Glutamatergic neuron (in vitro differentiated cells): ENCODE measurements around the gene HTR4. TPM values are rescaled to one million over a fixed set of nuclear protein-coding genes. Genes with fewer than 3 reads are reported as not detected.

Experiments used
- DNase-seq: peaks from one replicate; pipeline ENCODE4 v3.0.0; 2022
- H3K27ac Mint-ChIP-seq: one replicate; pipeline ENCODE4 v1.8.0; 2020; ENCODE audit warnings: mild to moderate bottlenecking, mixed read lengths, inconsistent platforms; ENCODE audit not compliant: unreplicated experiment
- H3K27me3 Mint-ChIP-seq: one replicate; pipeline ENCODE4 v1.8.0; 2020; ENCODE audit warnings: mild to moderate bottlenecking, moderate library complexity, mixed read lengths, inconsistent platforms; ENCODE audit not compliant: unreplicated experiment
- H3K36me3 Mint-ChIP-seq: one replicate; pipeline ENCODE4 v1.8.0; 2020; ENCODE audit warnings: mild to moderate bottlenecking, mixed read lengths, inconsistent platforms; ENCODE audit not compliant: unreplicated experiment
- H3K4me1 Mint-ChIP-seq: one replicate; pipeline ENCODE4 v1.8.0; 2020; ENCODE audit warnings: mild to moderate bottlenecking, low read depth, mixed read lengths, inconsistent platforms; ENCODE audit not compliant: unreplicated experiment
- H3K4me3 Mint-ChIP-seq: one replicate; pipeline ENCODE4 v1.8.0; 2020; ENCODE audit warnings: mild to moderate bottlenecking, mixed read lengths, inconsistent platforms; ENCODE audit not compliant: unreplicated experiment
- H3K9me3 Mint-ChIP-seq: one replicate; pipeline ENCODE4 v1.8.0; 2020; ENCODE audit warnings: mild to moderate bottlenecking, moderate library complexity, mixed read lengths, inconsistent platforms; ENCODE audit not compliant: unreplicated experiment
- CTCF ChIP-seq: fragments of 200-600 bp; sonication (generic); IDR thresholded peaks from one replicate; pipeline ENCODE4 v1.5.0; 2021; ENCODE audit not compliant: partially characterized antibody, unreplicated experiment
- total RNA-seq: library from RNA; stranded (reverse); fragmentation: NEBNext Ultra II Directional; extraction: Animal tissue kit (Norgen Biotek cat#: 25700); gene quantifications from one replicate; pipeline ENCODE4 v1.2.1, GENCODE V29; 2021; ENCODE audit not compliant: unreplicated experiment

HTR4 gene
- total RNA-seq, 1 donor from 2014 or later, result not detected

- no peak overlapping the region for H3K4me3 Mint-ChIP-seq
- no peak for TF ChIP-seq CTCF
- H3K27ac Mint-ChIP-seq, result no peak overlapping the region
- peaks cover 10% of the 10 kb centered on the region for H3K27me3 Mint-ChIP-seq
- H3K36me3 Mint-ChIP-seq, result no peaks in the 10 kb centered on the region
- no peaks in the 10 kb centered on the region for H3K4me1 Mint-ChIP-seq
- H3K9me3 Mint-ChIP-seq, result peaks cover 1% of the 10 kb centered on the region
- DNase-seq, result no peak
These were observed 2.8 kb downstream of the HTR4 start for GRCh38 chr5:148651528-148651927.

GRCh38 chr5:148645527-148645926, 8.8 kb downstream of the HTR4 start:
- no peaks in the 10 kb centered on the region for H3K36me3 Mint-ChIP-seq
- H3K4me1 Mint-ChIP-seq, result no peaks in the 10 kb centered on the region
- no peak overlapping the region for H3K27ac Mint-ChIP-seq
- H3K4me3 Mint-ChIP-seq, result no peak overlapping the region
- no peak for DNase-seq
- H3K27me3 Mint-ChIP-seq, result peaks cover under 1% of the 10 kb centered on the region
- no peak for TF ChIP-seq CTCF
- no peaks in the 10 kb centered on the region for H3K9me3 Mint-ChIP-seq

- no peak overlapping the region for H3K27ac Mint-ChIP-seq
- no peaks in the 10 kb centered on the region for H3K27me3 Mint-ChIP-seq
- H3K4me1 Mint-ChIP-seq, result no peaks in the 10 kb centered on the region
These were observed 12.6 kb downstream of the HTR4 start for GRCh38 chr5:148641735-148642134.

DNA sequence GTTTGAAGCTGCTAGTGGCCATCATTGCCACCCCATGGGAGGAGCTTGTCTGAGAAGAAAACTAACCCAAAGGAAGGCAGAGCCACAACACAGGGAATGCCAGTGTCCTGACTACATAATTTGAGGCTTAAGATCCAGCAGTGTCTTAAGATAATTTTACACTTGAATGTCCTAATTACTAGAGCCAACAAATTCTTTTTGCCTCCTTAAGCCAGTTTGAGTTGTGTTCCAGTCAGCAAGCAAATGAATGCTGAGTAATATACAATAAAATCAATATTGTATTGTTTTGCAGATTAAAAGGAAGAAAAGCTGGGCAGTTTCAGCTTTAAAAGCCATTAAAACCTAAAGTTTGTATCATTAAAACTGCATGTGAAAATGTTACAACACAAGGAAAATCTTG, 13.9 kb downstream of the HTR4 start:
- H3K27me3 Mint-ChIP-seq, result no peaks in the 10 kb centered on the region
- TF ChIP-seq CTCF, result no peak
- no peaks in the 10 kb centered on the region for H3K9me3 Mint-ChIP-seq
- no peak overlapping the region for H3K27ac Mint-ChIP-seq
- H3K36me3 Mint-ChIP-seq, result no peaks in the 10 kb centered on the region
- H3K4me3 Mint-ChIP-seq, result no peak overlapping the region
- H3K4me1 Mint-ChIP-seq, result no peaks in the 10 kb centered on the region
- DNase-seq, result no peak

More at GRCh38 chr5:148641735-148642134, 12.6 kb downstream of the HTR4 start:
- Mint-ChIP-seq H3K36me3 (no peaks in the 10 kb centered on the region), H3K4me3 (no peak overlapping the region), H3K9me3 (no peaks in the 10 kb centered on the region)
- no peak for DNase-seq
- TF ChIP-seq CTCF, result no peak

GRCh38 chr5:148639081-148639480, 15.2 kb downstream of the HTR4 start:
- H3K9me3 Mint-ChIP-seq, result no peaks in the 10 kb centered on the region
- H3K27ac Mint-ChIP-seq, result no peak overlapping the region
- no peak overlapping the region for H3K4me3 Mint-ChIP-seq
- no peak for DNase-seq
- H3K36me3 Mint-ChIP-seq, result no peaks in the 10 kb centered on the region
- TF ChIP-seq CTCF, result no peak
- H3K4me1 Mint-ChIP-seq, result no peaks in the 10 kb centered on the region
- no peaks in the 10 kb centered on the region for H3K27me3 Mint-ChIP-seq
